ENCODE measurements around the gene PGLYRP4. TPM values are rescaled to one million over a fixed set of nuclear protein-coding genes. Genes with fewer than 3 reads are reported as not detected.

Gene PGLYRP4
- not detected in 2 replicates for total RNA-seq

DNA sequence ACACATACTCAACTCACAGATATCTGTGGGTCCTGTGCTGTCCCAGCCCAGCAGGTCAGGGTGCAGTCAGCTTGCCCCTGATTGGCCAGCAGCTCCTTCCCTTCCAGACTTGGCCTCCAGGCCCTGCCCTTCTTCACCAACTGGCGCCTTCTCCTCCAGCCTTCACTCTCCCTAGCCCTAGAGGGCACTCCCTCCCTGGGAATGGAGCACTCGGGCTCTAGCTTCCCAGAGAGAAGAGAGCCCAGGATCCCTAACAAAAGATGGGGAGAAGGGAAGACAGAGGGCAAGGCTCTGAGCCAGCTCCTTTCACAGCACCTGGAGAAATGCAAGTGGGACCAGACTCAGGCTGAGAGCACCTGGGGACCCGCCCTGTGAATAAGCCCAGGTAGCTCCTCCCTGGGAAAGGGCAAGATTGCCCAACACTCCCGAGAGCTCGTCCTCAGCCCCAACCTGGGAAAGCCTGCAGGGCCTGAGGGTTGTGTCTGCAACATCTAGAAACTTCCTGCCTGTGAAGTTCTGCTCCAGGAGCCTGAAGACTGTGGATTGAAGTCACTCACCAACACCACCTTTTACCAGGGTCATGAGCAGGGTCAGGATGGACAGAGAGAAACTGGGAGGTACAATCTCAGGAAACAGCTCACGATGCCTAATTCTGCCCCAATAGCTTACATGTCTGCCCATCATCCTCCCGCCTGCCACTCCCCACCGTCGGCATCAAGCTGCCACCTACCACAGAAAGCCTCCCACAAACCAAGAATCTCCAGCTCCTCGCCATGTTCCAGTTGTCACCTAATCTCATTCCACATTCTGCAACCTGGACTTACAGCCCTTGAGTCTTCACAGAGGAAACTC lies at the start of gene PGLYRP4:
TSS of gene PGLYRP4 (minus strand) at position 331 of the 852 bp plus-strand sequence. CDS start 909 bp downstream, outside the sequence.

DNA sequence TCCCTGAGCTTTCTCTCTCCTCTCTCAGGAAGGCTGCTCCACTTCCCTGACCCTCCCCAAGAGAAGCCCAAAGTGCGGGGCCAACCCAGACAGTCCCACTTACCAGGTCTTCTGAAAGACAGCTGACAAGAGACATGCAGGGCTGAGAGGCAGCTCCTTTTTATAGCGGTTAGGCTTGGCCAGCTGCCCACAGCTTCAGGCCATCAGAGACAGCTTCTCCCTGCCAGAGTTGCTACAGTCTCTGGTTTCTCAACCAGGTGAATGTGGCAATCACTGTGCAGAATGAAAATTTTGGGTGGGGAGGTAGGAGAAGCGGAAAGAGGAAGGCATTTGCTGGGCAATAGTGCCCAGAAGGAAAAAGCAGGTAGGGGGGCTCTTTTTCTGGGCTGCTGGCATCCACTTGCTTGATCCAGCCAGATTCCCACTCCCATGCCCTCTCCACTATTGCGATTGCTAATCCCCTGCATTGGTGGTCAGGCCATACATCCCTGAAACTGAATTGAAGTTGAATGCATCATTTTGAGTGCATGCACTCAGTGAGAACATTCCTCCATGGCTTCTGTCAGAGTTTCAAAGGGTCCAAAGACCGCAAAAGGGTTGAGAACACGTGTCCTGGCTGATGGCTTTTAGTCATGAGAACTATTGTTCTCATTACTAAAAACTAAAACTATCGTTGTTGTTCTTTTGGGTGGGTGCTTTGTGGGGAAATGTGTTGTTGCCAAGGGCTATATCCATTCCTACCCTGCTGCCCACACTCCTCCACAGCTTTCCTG lies 42.5 kb upstream of the PGLYRP4 start, which contains the start of gene S100A8:
TSS of gene S100A8 (minus strand) at position 136 of the 773 bp plus-strand sequence. CDS start 538 bp downstream, outside the sequence.

DNA sequence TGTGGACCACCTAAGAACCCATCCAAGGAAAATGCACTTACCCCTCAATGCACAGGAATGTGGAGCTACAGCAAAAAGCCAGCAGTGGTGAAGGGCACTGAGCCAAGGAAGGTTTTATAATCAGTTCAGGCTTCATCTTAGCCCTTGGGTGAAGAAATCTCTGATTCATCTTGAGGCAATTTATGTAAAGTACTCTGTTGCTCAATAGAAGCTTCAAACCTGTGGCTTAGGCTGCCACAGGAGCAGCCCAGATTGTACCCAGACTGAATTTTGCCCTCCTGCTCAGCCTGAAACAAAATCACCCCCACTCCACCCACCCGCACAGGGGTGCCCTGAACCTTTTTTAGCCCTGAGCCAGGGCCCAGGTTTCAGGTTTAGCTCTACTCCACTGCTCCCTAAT lies 26.9 kb upstream of the PGLYRP4 start, which contains the start of gene S100A12:
TSS of gene S100A12 (minus strand) at position 111 of the 400 bp plus-strand sequence. CDS start 1,029 bp downstream, outside the sequence.

GRCh38 chr1:153357853-153358690 lies 9.4 kb upstream of the PGLYRP4 start, which contains the start of gene S100A9:
Gene S100A9 (plus strand): TSS chr1:153357854. CDS start chr1:153358284, 430 bp downstream.

GRCh38 chr1:153312570-153313186 lies 36.0 kb downstream of the PGLYRP4 start, which contains the start of gene PGLYRP3:
Gene PGLYRP3 (minus strand): TSS chr1:153312952. CDS start chr1:153310665, 2,287 bp downstream.

Other genes with a start within 250 kb of the PGLYRP4 start
- gene SPRR2F, start 235.3 kb downstream of the PGLYRP4 start, total RNA-seq: not detected in 2 replicates
- not detected in 2 replicates for gene SPRR2G, start 198.0 kb downstream of the PGLYRP4 start, total RNA-seq
- not detected in 2 replicates for gene LELP1, start 145.4 kb downstream of the PGLYRP4 start, total RNA-seq
- not detected in 2 replicates for gene PRR9, start 131.3 kb downstream of the PGLYRP4 start, total RNA-seq
- not detected in 2 replicates for gene LORICRIN, start 89.2 kb downstream of the PGLYRP4 start, total RNA-seq
- gene PGLYRP3, start 35.9 kb downstream of the PGLYRP4 start, total RNA-seq: not detected in 2 replicates
- not detected in 2 replicates for gene S100A9, start 9.0 kb upstream of the PGLYRP4 start, total RNA-seq
- not detected in 2 replicates for gene S100A12, start 26.8 kb upstream of the PGLYRP4 start, total RNA-seq
- gene S100A8, start 42.2 kb upstream of the PGLYRP4 start, total RNA-seq: not detected in 2 replicates
- gene S100A7A, start 67.7 kb upstream of the PGLYRP4 start, total RNA-seq: not detected in 2 replicates
- not detected in 2 replicates for gene S100A7, start 111.8 kb upstream of the PGLYRP4 start, total RNA-seq
- 410 and 1,438 TPM in 2 replicates for gene S100A6, start 187.2 kb upstream of the PGLYRP4 start, total RNA-seq
- not detected in 2 replicates for gene S100A5, start 192.1 kb upstream of the PGLYRP4 start, total RNA-seq
- gene S100A4, start 197.0 kb upstream of the PGLYRP4 start, total RNA-seq: 5.8 and 7.9 TPM in 2 replicates
- gene S100A3, start 200.4 kb upstream of the PGLYRP4 start, total RNA-seq: 0.30 and 0.97 TPM in 2 replicates
- 2.9 and 4.0 TPM in 2 replicates for gene S100A2, start 217.0 kb upstream of the PGLYRP4 start, total RNA-seq

All from epithelial cell of umbilical artery (primary cell).